Endothelial cell of umbilical vein (primary cell): Measurements from ENCODE around the gene WDR86. TPM values are rescaled to one million over a fixed set of nuclear protein-coding genes. Genes with fewer than 3 reads are reported as not detected.

Experiments used
- BruUV-seq: library from RNA; stranded (reverse); fragments of 400-500 nt; replicated peaks from 2 replicates; lab custom pipeline; 2021; lab: Mats Ljungman, UMichigan
- CTCF ChIA-PET: fragments of 300-600, 350-600 bp; sonication (Branson Sonifier 250); formaldehyde crosslinking; loops from one replicate; lab custom pipeline; 2021; ENCODE audit warnings: antibody characterized with exemption, inconsistent platforms; lab: Charles Lee
- POLR2A ChIA-PET: fragments of 300-600, 350-600 bp; sonication (Branson Sonifier 250); formaldehyde crosslinking; loops from one replicate; lab custom pipeline; 2021; ENCODE audit warnings: antibody characterized with exemption, inconsistent platforms; lab: Charles Lee
- DNase-seq: peaks from one replicate; pipeline ENCODE4 v3.0.0-alpha.2; 2011; ENCODE audit warnings: low read depth, low spot score
- FAIRE-seq: peaks from 2 replicates; lab custom pipeline; 2011; peaks lifted over from hg19 to GRCh38; lab: Jason Lieb, UNC
- H2AFZ ChIP-seq: 2 replicates; pipeline ENCODE4 v1.6.0; 2012; ENCODE audit warnings: low read depth, low read length, control low read depth, inconsistent platforms
- H3K27ac ChIP-seq: 2 replicates; pipeline ENCODE4 v1.5.1; 2011; ENCODE audit warnings: low read depth, mild to moderate bottlenecking, control low read depth, low read length, moderate library complexity; ENCODE audit not compliant: insufficient read depth
- H3K27me3 ChIP-seq, 2 experiments: 2 replicates each; pipeline versions ENCODE4 v1.6.0 to v1.6.1; 2011; ENCODE audit warnings: low read length in 2 of 2, mixed read lengths in 1 of 2; ENCODE audit not compliant: control insufficient read depth in 2 of 2, insufficient read depth in 2 of 2
- H3K36me3 ChIP-seq, 2 experiments: 2 replicates in 1 of 2; 3 replicates in 1 of 2; pipeline ENCODE4 v1.5.1; 2011; ENCODE audit warnings: low read length in 2 of 2, mild to moderate bottlenecking in 1 of 2, moderate library complexity in 1 of 2; ENCODE audit not compliant: control insufficient read depth in 2 of 2, insufficient read depth in 2 of 2; ENCODE audit errors: extremely low read depth in 1 of 2
- H3K4me1 ChIP-seq: 3 replicates; pipeline ENCODE4 v1.5.1; 2011; ENCODE audit warnings: mild to moderate bottlenecking, low read length; ENCODE audit not compliant: control insufficient read depth, insufficient read depth; ENCODE audit errors: extremely low read depth
- H3K4me2 ChIP-seq: 2 replicates; pipeline ENCODE4 v1.6.1; 2011; ENCODE audit warnings: low read length, control low read depth, mixed read lengths; ENCODE audit not compliant: insufficient read depth
- H3K4me3 ChIP-seq, 3 experiments: fragments of 200-600 bp in 1 of 3; sonication (generic), shearing (Covaris generic) in 1 of 3; replicated peaks in 1 of 3; 2 replicates each; pipeline ENCODE4 v1.5.1; 2011 to 2016; ENCODE audit warnings: control low read depth in 3 of 3, low read length in 3 of 3, mild to moderate bottlenecking in 2 of 3, inconsistent platforms in 1 of 3, low read depth in 1 of 3, moderate library complexity in 1 of 3; ENCODE audit not compliant: insufficient read depth in 1 of 3
- H3K79me2 ChIP-seq: 2 replicates; pipeline ENCODE4 v1.6.0; 2012; ENCODE audit warnings: low read length, inconsistent platforms; ENCODE audit not compliant: control insufficient read depth, insufficient read depth
- H3K9ac ChIP-seq: replicated peaks from 2 replicates; pipeline ENCODE3; 2011; ENCODE audit warnings: low read length, control low read depth; ENCODE audit not compliant: insufficient read depth; ENCODE audit errors: extremely low read depth
- H3K9me1 ChIP-seq: replicated peaks from 3 replicates; pipeline ENCODE4 v1.6.0; 2011; ENCODE audit warnings: mild to moderate bottlenecking, low read length; ENCODE audit not compliant: control insufficient read depth, insufficient read depth; ENCODE audit errors: extremely low read depth
- H3K9me3 ChIP-seq: replicated peaks from 2 replicates; pipeline ENCODE4 v1.5.1; 2012; ENCODE audit warnings: low read length, inconsistent platforms; ENCODE audit not compliant: control insufficient read depth, insufficient read depth
- H4K20me1 ChIP-seq: replicated peaks from 2 replicates; pipeline ENCODE3; 2011; ENCODE audit warnings: mild to moderate bottlenecking, low read length; ENCODE audit not compliant: control insufficient read depth, insufficient read depth; ENCODE audit errors: extremely low read depth
- EZH2 ChIP-seq: IDR thresholded peaks from 2 replicates; pipeline ENCODE4 v1.6.1; 2012; ENCODE audit warnings: borderline replicate concordance, low read depth, mild to moderate bottlenecking, moderate library complexity, low read length, inconsistent platforms; ENCODE audit not compliant: severe bottlenecking
- FOS ChIP-seq: IDR thresholded peaks from 2 replicates; pipeline ENCODE4 v1.6.1; 2011; ENCODE audit warnings: mild to moderate bottlenecking, low read length, moderate library complexity, borderline replicate concordance; ENCODE audit not compliant: insufficient read depth
- GATA2 ChIP-seq: IDR thresholded peaks from 2 replicates; pipeline ENCODE4 v1.7.0; 2011; ENCODE audit warnings: low read depth, mild to moderate bottlenecking, moderate library complexity, mixed read lengths, low read length; ENCODE audit not compliant: insufficient read length, insufficient read depth
- JUN ChIP-seq: IDR thresholded peaks from 2 replicates; pipeline ENCODE4 v1.6.1; 2011; ENCODE audit warnings: borderline replicate concordance, low read depth; ENCODE audit not compliant: insufficient read length, insufficient read depth
- MYC ChIP-seq: IDR thresholded peaks from one replicate; pipeline ENCODE4 v1.6.1; 2011; ENCODE audit warnings: mild to moderate bottlenecking, low read depth, low read length
- POLR2A ChIP-seq: IDR thresholded peaks from 2 replicates; pipeline ENCODE4 v1.6.1; 2012; ENCODE audit warnings: low read depth, mild to moderate bottlenecking, control low read depth, low read length
- POLR2AphosphoS5 ChIP-seq: IDR thresholded peaks from 2 replicates; pipeline ENCODE4 v1.6.1; 2012; ENCODE audit warnings: low read depth, mild to moderate bottlenecking, control low read depth, low read length, moderate library complexity; ENCODE audit not compliant: insufficient read depth
- dilution Hi-C: fragments of 300-500 bp; cut with MboI; formaldehyde crosslinking; loops from one replicate; pipeline ENCODE4 v1.15.0; 2019; ENCODE audit warnings: low sequenced_read_pairs; ENCODE audit not compliant: extremely low pct_ligation_motif_present
- intact Hi-C: fragments of 100-400 bp; cut with micrococcal nuclease; formaldehyde crosslinking; loops from one replicate; pipeline ENCODE4 v1.10.0; 2022
- polyA plus RNA-seq, 4 experiments: library from polyadenylated mRNA; depleted of rRNA in 3 of 4; stranded (reverse) in 3 of 4; unstranded in 1 of 4; fragments of >200 nt; gene quantifications; 2 replicates each; pipeline versions ENCODE4 v1.2.1 to v1.2.3, GENCODE V29; 2011 to 2012; ENCODE audit warnings: missing spikeins in 1 of 4
- total RNA-seq: library from RNA; stranded (reverse); gene quantifications from 2 replicates; pipeline ENCODE4 v1.2.3, GENCODE V29; 2021
- TF ChIP-seq, protein P1 (sequence below): IDR thresholded peaks from 2 replicates; pipeline ENCODE4 v1.6.1; 2011; ENCODE audit not compliant: insufficient read depth, insufficient read length
- TF ChIP-seq, protein P2 (sequence below), 2 donors: IDR thresholded peaks; 1 replicate in 1 of 2; 2 replicates in 1 of 2; pipeline ENCODE4 v1.5.1; 2011; ENCODE audit warnings: low read length in 2 of 2, mild to moderate bottlenecking in 2 of 2, moderate library complexity in 2 of 2, control low read depth in 1 of 2, inconsistent platforms in 1 of 2, low read depth in 1 of 2; ENCODE audit not compliant: insufficient read depth in 1 of 2; ENCODE audit errors: extremely low read depth in 1 of 2

Gene WDR86
- total and polyA plus RNA-seq, 2 donors (not counting 3 experiments of a cell fraction or from before 2014, with no cell fraction given), result not detected

- TSS peak; percentile 55 for BruUV-seq
- Histone ChIP-seq H3K9me1 (no peaks in the 10 kb centered on the region), H3K27me3 (peaks cover 8 to 14% of the 10 kb centered on the region in 2 experiments), H3K79me2 (peaks cover 18% of the 10 kb centered on the region), H3K4me2 (peak overlapping the region; percentile 100), H3K9ac (peak overlapping the region; percentile 95), H3K9me3 (no peaks in the 10 kb centered on the region), H3K27ac (peak overlapping the region; percentile 53), H4K20me1 (no peaks in the 10 kb centered on the region), H3K4me3 (peak overlapping the region; percentile 97 to 100 (median 100)), H3K36me3 (peaks cover 2 to 7% of the 10 kb centered on the region in 2 experiments), H2AFZ (peak overlapping the region; percentile 98), H3K4me1 (peaks cover 15% of the 10 kb centered on the region)
- FAIRE-seq, result no peak
- ChIA-PET POLR2A (interaction anchor here (0.9 kb wide), 1 partner anchor 23 kb away, joined by 3 read pairs; no protein-coding TSS in a partner anchor), CTCF (interaction anchor here (0.6 to 2.9 kb wide), 6 partner anchors 9 to 106 kb away, joined by 3 to 23 read pairs (median 6); no protein-coding TSS in a partner anchor)
- TF ChIP-seq POLR2AphosphoS5 (no peak), MYC (no peak), EZH2 (no peak), FOS (no peak), GATA2 (no peak), JUN (no peak), POLR2A (no peak)
- TF ChIP-seq, protein P1, sequence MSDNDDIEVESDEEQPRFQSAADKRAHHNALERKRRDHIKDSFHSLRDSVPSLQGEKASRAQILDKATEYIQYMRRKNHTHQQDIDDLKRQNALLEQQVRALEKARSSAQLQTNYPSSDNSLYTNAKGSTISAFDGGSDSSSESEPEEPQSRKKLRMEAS, result no peak
- TF ChIP-seq, protein P2, sequence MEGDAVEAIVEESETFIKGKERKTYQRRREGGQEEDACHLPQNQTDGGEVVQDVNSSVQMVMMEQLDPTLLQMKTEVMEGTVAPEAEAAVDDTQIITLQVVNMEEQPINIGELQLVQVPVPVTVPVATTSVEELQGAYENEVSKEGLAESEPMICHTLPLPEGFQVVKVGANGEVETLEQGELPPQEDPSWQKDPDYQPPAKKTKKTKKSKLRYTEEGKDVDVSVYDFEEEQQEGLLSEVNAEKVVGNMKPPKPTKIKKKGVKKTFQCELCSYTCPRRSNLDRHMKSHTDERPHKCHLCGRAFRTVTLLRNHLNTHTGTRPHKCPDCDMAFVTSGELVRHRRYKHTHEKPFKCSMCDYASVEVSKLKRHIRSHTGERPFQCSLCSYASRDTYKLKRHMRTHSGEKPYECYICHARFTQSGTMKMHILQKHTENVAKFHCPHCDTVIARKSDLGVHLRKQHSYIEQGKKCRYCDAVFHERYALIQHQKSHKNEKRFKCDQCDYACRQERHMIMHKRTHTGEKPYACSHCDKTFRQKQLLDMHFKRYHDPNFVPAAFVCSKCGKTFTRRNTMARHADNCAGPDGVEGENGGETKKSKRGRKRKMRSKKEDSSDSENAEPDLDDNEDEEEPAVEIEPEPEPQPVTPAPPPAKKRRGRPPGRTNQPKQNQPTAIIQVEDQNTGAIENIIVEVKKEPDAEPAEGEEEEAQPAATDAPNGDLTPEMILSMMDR (IDR thresholded peaks at IDR 0.05; ENCODE audit: extremely low read depth in 1 of 2, insufficient read depth in 1 of 2, low read depth in 1 of 2, low read length in 2 of 2), result no peak
- intact Hi-C loops, result no loop called here
- dilution Hi-C loops, result no loop called here
- no peak for DNase-seq
Observed at GRCh38 chr7:151342102-151342646, 67.7 kb downstream of the WDR86 start.
